ENCODE data around the gene POLR2H.
A peak's percentile ranks its signal among the peaks of the same experiment; 100 is the strongest.

The POLR2H gene

DNA sequence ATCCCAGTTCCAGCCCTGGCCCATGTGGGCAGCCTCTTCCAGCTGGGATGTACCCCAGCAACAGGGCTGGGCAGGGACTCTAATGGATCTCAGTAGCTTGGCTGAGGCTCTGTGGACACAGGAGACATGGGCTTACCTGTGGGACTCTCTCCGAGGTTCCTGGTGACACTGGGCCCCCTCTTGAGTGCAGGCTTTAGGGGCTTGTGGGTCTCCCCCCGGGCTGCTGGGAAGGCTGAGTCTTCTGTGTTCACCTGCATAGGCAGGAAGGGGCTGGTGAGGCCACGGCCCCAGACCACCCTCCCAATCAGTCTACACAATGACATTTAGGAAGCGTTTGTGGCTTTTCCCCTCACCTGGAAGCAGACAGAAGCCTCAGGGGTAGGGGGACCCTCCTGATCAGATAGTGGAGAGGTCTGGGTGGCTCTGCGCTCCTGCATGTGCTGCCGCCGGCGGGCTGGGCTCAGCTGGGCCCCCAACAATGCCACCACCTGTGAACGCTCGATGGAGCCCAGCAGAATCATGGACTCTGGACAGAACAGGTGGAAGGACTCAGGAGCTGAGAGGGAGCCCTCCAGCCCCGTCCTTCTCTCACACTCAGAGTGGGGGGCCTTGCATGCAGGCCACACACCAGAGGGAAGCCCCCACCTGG lies 8.5 kb upstream of the POLR2H start:
- no peak for DNase-seq

DNA sequence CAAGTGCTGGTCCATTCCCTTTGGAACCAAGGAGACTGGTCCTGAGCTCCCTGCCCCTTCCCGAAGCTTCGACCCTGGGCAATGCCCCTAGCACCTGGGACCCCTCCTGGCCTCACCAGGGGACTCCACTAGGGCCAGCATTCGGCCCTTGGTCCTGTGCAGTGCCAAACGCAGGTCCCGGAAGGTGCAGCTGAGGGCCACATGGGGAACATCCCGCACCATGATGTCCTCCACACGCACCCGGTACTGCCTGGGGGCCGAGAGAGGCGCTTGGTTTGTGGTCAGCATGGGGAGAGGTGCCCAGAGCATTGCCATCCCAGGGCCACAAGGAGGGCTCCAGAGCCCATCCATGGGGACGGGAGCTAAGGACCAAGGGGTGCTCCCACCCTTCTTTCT lies 8.0 kb upstream of the POLR2H start:
- DNase-seq: no peak

DNA sequence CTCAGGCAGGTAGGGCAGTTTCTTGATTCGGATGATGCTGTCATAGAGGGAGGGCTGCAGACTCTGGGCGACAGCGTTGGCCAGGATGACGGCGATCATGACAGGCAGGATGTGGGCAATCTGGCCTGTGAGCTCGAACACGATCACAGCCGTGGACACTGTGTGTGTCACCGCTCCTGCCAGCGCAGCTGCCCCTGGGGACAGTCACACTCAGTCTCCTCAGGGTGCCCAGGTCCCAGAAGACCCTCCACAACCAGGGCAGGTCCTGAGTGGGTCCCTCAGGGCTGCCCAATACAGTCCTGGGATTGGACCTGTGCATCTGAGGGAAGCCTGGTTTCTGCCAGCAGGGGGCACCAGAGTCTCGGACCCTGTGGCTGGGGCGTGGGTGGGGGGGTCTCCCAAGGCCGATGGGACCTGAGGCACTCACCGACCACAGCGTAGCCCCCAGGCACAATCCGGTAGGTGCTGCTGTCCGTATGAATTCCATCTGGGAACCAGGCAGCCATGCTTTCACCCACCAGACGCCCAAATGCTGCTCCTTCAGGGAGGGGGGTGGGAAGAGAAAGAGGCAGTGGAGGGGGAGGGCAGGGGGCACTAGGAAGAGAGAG lies 7.3 kb upstream of the POLR2H start:
- peak; percentile 74 for DNase-seq

- DNase-seq: no peak
These were observed 6.8 kb upstream of the POLR2H start for GRCh38 chr3:184354754-184355153.

GRCh38 chr3:184355261-184356040 lies 6.1 kb upstream of the POLR2H start:
- DNase-seq: no peak

- DNase-seq: no peak
These were observed 4.0 kb upstream of the POLR2H start for GRCh38 chr3:184357248-184358123.

- DNase-seq: no peak
These were observed 3.3 kb upstream of the POLR2H start for GRCh38 chr3:184358124-184358767.

DNA sequence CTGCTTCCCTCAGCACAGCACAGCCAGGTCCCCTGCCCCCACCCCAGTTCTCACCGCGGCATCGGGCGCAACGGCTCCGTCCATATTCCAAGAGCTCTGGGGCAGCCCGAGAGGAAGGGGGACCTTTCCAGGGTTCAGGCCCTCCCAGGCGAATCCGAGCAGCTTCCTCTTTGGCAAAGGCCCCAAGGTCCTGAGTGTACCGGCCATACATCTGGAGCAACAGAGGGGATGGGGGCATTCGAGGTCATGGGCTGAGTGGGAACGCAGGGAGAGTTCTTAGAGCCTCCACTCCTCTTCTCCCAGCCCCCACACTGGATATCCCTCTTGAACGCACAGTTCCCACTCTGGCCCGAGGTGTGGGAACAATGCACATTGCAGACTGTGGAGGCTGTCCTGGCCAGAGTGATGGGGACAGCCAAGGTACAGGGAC lies 2.6 kb upstream of the POLR2H start:
- no peak for DNase-seq

- no peak for DNase-seq
These were observed 1.9 kb upstream of the POLR2H start for GRCh38 chr3:184359610-184360009.

DNA sequence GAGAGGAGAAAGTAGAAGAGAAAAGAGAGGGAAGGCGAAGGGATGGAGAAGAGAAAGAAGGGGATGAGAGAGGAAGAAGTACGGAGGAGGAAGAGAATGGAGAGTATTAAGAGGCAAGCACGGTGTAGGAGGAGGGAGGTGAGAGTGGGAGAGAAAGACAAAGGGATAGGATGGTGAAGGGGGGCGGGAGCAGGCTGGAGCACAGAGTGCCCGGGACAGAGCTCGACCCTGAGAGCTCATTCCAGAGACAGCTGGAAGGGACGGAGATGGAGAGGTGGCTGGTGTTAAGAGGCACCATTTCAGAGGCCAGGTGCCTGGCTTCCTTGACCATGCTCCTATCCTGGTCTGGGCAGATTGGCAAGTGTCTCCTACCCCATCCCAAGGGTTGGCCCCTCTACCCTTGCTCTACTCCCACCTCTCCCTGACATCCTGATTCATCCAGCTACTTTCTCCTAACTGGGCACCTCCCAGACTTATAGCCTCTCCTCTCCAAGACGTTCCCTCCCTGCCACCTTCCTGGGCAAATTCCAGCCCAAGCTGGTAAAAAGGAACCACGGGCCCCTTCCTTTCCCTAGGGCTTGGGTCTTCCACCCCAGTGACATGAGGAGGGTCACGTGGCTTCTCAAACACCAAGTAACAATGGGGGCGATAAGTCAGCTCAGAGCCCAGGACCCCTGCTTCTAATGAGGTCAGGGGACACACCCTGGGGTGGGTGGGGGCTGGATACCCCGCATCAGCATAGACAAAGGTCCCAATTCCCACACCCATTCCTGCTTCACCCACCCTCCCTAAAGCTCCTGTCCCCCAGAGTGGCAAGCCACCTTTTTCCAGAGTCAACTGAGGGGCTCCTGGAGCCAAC lies 1.2 kb upstream of the POLR2H start:
- no peak for DNase-seq

DNA sequence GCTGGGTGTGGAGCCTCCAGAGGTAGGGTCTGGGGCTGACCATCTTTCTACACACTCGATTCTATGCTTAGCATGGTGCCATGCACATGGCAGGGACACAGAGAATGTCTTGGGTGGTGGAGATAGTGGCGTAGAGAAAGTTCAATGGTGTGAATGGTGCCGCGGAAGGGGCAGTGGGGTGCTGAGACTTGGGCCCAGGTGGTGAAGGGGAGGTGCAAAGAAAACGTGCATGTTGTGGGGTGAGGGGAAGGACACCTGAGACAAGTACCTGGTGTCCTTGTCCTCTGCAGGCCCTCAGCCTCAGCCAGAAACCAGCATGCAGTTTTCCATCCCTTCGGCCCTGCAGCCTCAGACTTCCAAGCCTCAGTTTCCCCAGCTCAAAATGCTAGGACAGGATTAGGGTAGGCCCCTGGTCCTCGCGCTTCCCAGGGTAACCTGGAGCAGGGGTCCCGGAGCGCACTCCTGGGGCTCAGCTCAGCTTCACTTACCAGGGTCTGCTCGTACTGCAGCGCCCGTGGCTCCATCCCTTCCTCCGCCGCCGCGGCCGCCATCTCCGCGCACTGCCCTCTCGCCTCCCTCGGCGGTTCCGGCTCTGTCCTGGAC lies 480 bp upstream of the POLR2H start:
- DNase-seq: no peak

DNA sequence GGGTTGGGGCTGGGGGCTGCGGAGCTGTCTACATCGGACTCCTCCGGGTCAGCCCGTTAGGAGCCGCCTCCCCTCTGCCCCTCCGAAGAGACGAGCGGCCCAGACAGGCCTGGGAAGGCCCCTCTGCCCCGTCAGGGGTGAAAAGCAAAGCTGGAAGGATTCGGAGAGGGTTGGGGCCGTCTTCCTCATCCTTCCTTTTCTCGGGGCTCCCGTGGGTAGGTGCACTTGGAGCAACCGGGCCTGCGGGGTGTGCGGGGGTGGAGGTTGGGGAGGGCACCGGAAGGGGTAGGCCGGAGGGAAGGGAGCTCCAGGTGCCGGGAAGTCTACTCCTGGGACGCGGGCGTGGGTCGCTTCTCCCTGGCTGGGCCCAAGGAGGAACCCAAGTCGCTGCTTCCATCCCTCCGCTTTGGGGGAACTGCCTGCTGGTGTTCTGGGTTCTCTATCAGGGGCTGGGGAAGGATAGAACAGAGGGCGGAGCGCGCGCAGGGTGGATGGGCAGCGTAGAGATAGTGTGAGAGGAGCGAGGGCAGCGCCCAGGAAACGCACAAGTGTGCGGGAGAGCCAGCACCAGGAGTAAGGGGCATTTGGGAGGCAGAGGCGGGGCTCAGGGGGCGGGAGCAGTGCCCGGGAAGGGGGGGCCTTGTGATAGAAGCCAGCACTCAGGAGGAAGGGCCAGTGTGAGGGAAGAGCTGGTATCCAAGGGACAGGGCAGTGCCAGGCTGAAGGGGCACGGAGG lies 590 bp downstream of the POLR2H start:
- peak; percentile 48 for DNase-seq

DNA sequence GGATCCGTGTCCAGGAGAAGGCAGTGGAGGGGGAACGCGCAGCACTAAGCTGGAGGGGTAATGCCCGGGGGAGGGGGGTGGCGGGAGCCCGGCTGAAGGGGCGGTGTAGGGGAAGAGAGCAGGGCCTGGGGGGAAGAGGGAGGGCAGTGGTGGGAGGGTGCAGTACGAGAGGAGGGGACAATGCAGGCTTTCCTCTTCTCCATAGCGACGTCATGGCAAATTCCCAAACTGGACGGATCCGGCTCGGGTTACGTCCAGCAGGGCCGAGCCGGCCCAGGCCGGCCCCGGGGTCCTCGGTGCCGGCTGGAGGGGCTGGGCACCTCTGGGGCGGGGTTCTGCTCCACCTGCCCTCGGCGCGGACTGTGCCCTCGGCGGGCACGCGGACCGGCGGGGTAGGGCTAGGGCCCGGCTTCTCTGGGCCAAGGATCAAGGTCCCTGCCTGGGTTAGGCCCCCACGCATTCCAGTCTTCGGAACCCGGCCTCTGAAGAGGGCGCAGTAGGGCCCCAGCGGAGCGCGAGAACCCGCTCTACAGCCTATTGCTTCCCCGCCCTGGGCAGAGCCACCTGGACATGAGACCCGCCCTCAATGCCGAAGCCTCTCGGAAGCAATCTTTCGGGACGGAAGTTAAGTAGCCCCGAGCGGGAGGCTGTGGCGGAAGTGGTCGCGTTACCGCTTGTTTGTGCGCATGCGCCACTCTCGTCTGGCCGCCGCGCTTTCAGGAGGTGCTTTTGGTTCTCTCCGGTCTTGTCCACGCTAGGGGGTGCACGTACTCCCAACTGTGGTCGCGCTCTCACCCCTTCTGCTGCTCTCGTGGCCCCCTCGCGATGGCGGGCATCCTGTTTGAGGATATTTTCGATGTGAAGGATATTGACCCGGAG lies 1.4 kb downstream of the POLR2H start:
- DNase-seq: peak; percentile 91

DNA sequence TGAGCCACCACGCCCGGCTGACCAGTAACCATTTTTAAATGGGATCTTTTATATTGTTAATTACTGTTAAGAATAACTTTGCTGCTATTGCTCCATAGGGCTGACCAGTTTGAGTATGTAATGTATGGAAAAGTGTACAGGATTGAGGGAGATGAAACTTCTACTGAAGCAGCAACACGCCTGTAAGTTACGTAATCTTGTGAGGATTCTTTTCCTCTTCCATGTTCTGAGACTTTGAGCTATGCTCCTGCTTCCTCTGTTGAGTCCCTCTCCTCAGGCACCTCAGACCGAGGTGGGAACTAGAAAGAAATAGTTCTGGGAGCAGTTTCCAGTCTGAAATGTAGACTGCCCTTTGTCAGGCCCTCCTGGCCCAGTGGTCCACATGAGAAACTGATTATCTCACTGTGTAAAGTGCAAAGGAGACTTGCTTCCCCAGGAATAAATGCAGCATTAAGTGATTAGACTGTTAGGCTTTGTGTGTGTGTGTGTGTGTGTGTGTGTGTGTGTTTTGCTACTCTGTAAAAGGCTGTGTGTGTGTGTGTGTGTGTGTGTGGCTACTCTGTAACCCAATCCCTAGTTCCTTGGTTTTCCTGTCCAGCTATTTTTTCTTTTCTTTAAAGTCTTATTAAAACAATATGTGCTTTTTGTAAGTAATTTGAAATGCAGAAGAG lies 5.2 kb downstream of the POLR2H start:
- no peak for DNase-seq

DNA sequence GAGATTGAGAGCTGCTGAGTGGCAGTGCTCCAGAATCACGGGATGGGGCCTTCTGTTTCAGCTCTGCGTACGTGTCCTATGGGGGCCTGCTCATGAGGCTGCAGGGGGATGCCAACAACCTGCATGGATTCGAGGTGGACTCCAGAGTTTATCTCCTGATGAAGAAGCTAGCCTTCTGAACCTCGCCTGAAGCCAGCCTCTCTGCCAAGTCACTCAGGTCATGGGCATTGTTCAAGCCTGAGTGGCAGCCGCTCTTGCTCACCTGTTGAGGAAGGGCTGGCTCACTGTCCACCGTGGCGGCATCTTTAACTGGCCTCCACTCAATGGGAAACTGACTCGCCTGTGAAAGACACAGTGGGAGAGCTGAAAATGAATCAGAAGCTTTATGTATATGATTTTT lies 6.6 kb downstream of the POLR2H start:
- DNase-seq: no peak

DNA sequence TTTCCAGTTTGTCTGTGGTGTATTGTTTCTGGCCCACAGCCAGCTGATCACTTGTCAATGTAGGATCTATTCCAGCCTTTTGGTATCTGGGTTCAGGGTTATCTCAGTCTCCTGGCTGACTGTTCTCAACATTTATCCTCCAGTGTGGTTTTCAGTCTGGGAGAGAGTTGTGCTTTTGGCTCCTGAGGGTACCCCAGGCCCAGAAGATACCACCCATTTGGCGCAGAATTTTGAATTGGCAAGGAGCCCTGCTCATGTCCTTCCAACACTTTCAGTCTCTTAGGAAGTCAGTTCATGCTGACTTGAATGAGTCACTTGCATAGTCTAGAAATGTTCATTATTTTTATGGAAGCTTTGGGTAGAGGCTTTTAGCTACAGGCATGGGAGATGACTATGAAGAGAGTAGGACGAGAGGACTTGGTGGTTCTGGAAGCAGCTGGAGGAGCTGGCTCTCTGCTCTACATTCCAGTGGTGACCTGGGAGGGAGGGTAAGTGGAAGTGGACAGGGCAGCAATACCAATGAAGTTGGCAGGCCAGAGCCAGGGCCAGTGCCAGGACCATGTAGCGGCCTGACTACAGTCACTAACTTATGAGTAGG lies 7.2 kb downstream of the POLR2H start:
- DNase-seq: no peak

GRCh38 chr3:184371570-184372018 lies 10.1 kb downstream of the POLR2H start:
- peak; percentile 57 for DNase-seq

- no peak for DNase-seq
These were observed 10.8 kb downstream of the POLR2H start for GRCh38 chr3:184372296-184372821.
